Measurements from ENCODE around the gene SLC9C1. TPM values are rescaled to one million over a fixed set of nuclear protein-coding genes. Genes with fewer than 3 reads are reported as not detected.

The SLC9C1 gene
- total and polyA plus RNA-seq, 7 donors, result 0.07 to 0.41 TPM; not detected in 5

DNA sequence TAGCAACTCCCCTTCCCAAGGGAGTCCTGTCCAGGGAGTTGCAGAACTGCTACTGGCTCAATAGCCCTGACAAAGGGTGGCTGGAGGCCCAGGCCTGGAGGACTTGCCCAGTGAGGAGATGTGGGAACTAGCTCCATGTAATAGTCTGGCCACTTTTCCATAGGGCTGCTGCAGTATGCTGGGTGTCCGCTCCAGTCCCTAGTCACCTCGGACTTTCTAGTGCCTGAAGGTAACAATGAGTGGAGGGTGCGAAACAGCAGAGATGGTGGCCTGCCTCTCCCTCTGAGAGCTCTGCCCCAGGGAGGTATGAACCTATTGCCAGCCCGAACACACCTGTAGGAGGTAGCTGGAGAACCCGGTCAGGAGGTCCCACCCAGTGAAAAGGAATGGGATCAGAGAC lies 119.0 kb downstream of the SLC9C1 start:
- Histone ChIP-seq H3K27me3 (no peaks in the 10 kb centered on the region), H3K27ac (no peak overlapping the region), H3K36me3 (no peaks in the 10 kb centered on the region), H3K9me3 (no peaks in the 10 kb centered on the region), H3K4me1 (no peaks in the 10 kb centered on the region), H3K4me3 (no peak overlapping the region)
- WGBS, 2 donors, result 94 to 96% methylated on average over 5 of the region's 5 CpGs
- TF ChIP-seq CTCF (IDR thresholded peaks at IDR 0.05) (no peak), EP300 (IDR thresholded peaks at IDR 0.05) (no peak), POLR2AphosphoS5 (IDR thresholded peaks at IDR 0.05) (no peak), POLR2A (IDR thresholded peaks at IDR 0.05) (no peak)
- intact Hi-C loops (cut with DNase I), result no loop called here
- DNase-seq, result no peak

DNA sequence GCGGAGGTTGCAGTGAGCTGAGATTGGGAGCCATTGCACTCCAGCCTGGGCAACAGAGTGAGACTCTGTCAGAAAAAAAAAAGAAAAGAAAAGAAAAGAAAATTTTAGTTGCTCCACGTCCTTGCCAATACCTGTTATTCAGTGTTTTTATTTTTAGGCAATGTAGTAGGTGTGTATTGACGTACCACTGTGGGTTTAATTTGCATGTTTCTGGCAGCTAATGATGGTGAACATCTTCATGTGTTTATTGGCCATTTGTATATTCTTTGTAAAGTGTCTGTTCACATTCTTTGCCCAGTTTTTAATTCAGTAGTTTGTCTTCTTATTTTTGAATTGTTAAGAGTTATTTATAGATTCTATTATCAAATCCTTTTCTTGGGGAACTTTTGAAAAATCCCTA lies 122.9 kb downstream of the SLC9C1 start:
- 91 to 94% methylated on average over 3 of the region's 3 CpGs for WGBS, 2 donors
- intact Hi-C loops (cut with DNase I), result no loop called here
- TF ChIP-seq EP300 (IDR thresholded peaks at IDR 0.05), result no peak

DNA sequence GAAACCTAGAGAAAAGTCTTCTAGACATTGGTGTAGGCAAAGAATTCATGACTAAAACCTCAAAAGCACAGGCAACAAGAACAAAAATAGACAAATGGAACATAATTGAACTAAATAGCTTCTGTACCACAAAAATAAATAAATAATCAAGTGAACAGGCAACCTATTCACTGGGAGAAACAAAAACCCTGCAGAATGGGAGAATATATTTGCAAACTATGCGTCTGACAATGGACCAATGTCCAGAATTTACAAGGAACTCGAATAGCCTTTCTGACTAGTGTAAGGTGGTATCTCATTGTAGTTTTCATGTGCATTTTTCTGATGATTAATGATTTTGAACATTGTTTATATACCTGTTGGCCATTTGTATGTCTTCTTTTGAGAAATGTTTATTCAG lies 124.0 kb downstream of the SLC9C1 start:
- Histone ChIP-seq H3K27me3 (no peaks in the 10 kb centered on the region), H3K36me3 (no peaks in the 10 kb centered on the region), H3K27ac (no peak overlapping the region), H3K9me3 (no peaks in the 10 kb centered on the region), H3K4me1 (no peaks in the 10 kb centered on the region), H3K4me3 (no peak overlapping the region)
- no peak for DNase-seq
- intact Hi-C loops (cut with DNase I), result no loop called here
- 92% methylated on average over 2 of the region's 2 CpGs for WGBS, 2 donors
- TF ChIP-seq POLR2AphosphoS5 (IDR thresholded peaks at IDR 0.05) (no peak), CTCF (IDR thresholded peaks at IDR 0.05) (no peak), POLR2A (IDR thresholded peaks at IDR 0.05) (no peak), EP300 (IDR thresholded peaks at IDR 0.05) (no peak)

More for the DNA sequence above, 122.9 kb downstream of the SLC9C1 start:
- Histone ChIP-seq H3K4me1 (no peaks in the 10 kb centered on the region), H3K27me3 (no peaks in the 10 kb centered on the region), H3K36me3 (no peaks in the 10 kb centered on the region), H3K4me3 (no peak overlapping the region), H3K27ac (no peak overlapping the region), H3K9me3 (no peaks in the 10 kb centered on the region)
- no peak for DNase-seq

DNA sequence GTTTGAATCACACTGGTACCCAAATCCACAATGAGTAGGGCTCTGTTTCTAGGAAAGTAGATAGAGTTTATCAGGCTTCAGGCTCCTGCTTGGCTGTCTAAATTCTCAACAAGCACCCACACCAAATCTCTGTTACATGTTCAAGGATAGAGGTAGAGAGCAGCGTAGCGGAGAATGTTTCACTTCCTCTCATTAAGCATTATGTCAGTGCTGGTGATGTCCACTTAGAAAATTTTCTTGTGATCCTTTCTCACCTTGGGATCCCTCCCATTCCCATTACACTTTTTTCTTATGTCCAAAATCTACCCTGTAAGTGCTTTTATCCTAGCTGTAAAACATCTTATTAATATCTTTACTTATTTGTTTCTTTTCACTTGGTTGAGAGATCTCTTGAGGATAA lies 126.3 kb downstream of the SLC9C1 start:
- Histone ChIP-seq H3K27me3 (no peaks in the 10 kb centered on the region), H3K4me1 (no peaks in the 10 kb centered on the region), H3K4me3 (no peak overlapping the region), H3K36me3 (no peaks in the 10 kb centered on the region), H3K9me3 (no peaks in the 10 kb centered on the region), H3K27ac (no peak overlapping the region)
- no peak for DNase-seq
- TF ChIP-seq POLR2AphosphoS5 (IDR thresholded peaks at IDR 0.05) (no peak), POLR2A (IDR thresholded peaks at IDR 0.05) (no peak), CTCF (IDR thresholded peaks at IDR 0.05) (no peak), EP300 (IDR thresholded peaks at IDR 0.05) (no peak)
- 79 to 95% methylated on average over 2 of the region's 2 CpGs for WGBS, 2 donors
- intact Hi-C loops (cut with DNase I), result no loop called here

DNA sequence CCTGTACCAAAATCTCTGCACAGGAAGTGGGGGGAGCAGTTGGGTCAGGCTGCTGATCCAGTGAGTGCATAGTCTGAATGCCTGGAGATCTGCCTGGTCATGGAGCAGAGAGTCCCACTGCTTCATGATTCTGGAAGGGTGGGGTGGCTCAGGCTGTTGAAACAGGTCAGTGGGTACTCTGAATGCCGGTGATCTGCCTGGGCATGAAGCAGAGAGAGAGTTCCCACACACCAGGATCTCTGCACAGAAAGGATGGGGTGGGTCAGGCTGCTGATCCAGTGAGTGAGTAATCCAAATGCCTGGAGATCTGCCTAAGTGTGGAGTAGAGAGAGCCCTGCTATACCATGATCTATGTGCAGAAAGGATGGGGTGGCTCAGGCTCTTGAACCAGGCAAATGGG lies 144.9 kb downstream of the SLC9C1 start:
- TF ChIP-seq EP300 (IDR thresholded peaks at IDR 0.05), result no peak
- intact Hi-C loops (cut with DNase I), result no loop called here
- H3K27me3 ChIP-seq, result no peaks in the 10 kb centered on the region
- no peaks in the 10 kb centered on the region for H3K36me3 ChIP-seq
- H3K9me3 ChIP-seq, result peaks cover 0 to 3% (median 0%) of the 10 kb centered on the region in 4 donors
- no peak for DNase-seq
- no peak overlapping the region for H3K4me3 ChIP-seq
- no peak overlapping the region for H3K27ac ChIP-seq
- peaks cover 0 to 7% (median 0%) of the 10 kb centered on the region in 4 donors for H3K4me1 ChIP-seq
- WGBS, 2 donors, result 97 to 100% methylated on average over 1 of the region's 1 CpG

DNA sequence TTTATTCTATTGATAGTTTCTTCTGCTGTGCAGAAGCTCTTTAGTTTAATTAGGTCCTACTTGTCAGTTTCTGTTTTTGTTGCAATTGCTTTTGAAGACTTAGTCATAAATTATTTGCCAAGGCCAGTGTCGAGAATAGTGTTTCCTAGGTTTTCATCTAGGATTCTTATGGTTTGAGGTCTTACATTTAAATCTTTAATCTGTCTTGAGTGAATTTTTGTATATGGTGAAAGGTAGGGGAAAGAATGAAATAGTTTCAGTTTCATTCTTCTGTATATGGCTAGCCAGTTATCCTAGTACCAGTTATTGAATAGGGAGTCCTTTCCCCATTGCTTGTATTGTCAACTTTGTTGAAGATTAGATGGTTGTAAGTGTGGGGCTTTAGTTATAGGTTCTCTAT lies 150.3 kb downstream of the SLC9C1 start:
- DNase-seq, result no peak
- Histone ChIP-seq H3K4me3 (no peak overlapping the region), H3K36me3 (no peaks in the 10 kb centered on the region), H3K27me3 (no peaks in the 10 kb centered on the region), H3K9me3 (peaks cover 0 to 3% (median 0%) of the 10 kb centered on the region in 4 donors), H3K27ac (no peak overlapping the region), H3K4me1 (no peaks in the 10 kb centered on the region)
- TF ChIP-seq CTCF (IDR thresholded peaks at IDR 0.05) (no peak), POLR2A (IDR thresholded peaks at IDR 0.05) (no peak), POLR2AphosphoS5 (IDR thresholded peaks at IDR 0.05) (no peak), EP300 (IDR thresholded peaks at IDR 0.05) (no peak)
- intact Hi-C loops (cut with DNase I), result no loop called here
- WGBS, 2 donors, result 67 to 89% methylated on average over 1 of the region's 1 CpG

Measured in sigmoid colon (tissue), 7 donors.